Stimulated activated CD4-positive, alpha-beta T cell treated with anti-CD3 and anti-CD28 coated beads, TNF-alpha, amount 100 ng/mL, for 4 hours (primary cell): Measurements from ENCODE around the gene TNS4.

Source experiments
- DNase-seq, 3 experiments: peaks; one replicate each; pipeline ENCODE4 v3.0.0-alpha.2; 2020; ENCODE audit warnings: low read depth in 3 of 3

The TNS4 gene

DNA sequence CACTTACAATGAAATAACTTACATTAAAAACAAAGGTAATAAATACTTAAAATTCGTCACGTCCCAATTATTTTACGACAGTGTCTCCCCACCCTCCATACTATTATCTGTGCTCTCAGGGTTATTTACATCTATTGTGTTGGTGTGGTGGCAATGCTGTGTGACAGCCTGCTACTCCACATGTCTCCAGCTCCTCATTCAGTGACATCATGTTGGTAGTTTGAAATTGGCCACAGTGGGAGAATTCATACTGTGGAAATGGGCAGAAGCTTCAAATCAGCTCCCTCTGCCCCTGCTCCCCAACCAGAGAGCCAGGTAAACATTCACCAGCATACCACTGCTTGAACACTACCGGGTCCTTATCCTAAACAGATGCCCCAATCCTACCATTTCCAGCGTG, 6.3 kb downstream of the TNS4 start:
- DNase-seq = no peak

DNA sequence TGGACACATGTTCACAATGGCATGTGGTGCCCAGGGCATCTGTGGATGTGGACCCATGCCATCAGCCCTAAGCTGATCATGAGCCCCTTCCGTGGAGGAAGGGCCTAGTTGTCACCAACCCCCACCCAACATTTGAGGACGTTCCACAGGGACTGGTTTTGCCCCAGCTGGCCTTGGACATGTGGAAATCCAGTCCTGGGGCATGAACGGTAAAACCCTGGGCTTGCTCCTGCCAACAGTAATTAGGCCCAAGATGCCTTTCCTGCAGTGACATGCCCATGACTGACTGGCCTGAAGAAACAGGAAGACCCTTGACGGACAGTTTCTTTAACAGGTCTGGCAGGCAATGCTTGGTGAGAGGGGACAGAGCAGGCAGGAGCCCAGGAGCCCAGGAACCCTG, 7.7 kb downstream of the TNS4 start:
- no peak for DNase-seq

- no peak for DNase-seq
Observed at GRCh38 chr17:40491486-40491885, 9.9 kb downstream of the TNS4 start.

DNA sequence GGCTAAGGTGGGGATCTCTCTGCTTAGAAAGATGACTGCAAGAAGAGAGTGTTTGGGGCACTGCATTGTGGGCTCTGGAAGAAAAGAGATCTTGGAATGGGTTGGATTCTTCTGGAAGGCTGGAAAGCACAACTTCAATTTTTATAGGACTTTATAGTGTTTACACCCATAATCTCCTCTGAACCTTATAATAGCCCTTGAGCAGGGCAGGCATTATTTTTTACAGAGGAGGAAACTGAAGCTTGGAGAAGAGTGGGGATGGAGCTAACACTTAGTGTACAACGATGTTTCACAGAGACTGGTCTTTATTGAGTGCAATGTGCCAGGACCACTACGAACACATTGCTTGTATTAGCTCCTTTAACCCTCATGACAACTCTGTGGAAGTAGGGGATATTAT, 10.4 kb downstream of the TNS4 start:
- no peak for DNase-seq

DNA sequence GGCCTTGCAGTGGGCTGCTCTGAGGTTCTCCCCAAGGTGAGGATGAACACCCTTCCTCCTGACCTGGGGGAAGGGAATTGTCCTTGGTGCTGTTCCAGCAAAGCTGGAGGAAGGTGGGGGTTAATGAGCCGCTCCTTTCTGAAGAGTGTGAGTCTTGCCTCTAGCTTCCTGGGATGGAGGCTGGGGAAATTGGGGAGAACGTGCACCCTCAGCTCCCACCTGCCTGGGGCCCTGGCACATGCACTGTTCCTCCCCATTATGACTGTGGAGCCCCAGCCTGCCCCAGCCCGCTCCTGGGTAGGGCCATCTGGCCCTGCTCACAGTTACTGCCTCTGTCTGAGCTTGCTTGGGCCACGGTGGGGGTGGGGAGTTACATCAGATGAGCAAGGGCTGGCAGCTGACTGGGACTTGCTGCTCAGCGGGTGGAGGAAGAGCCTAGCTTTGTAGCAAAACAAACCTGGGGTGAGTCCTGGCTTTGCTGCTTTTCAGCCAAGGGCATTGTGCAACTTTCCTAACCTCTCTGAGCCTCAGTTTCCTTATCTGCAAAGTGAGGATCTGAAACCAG, 11.1 kb downstream of the TNS4 start:
- DNase-seq = no peak

DNA sequence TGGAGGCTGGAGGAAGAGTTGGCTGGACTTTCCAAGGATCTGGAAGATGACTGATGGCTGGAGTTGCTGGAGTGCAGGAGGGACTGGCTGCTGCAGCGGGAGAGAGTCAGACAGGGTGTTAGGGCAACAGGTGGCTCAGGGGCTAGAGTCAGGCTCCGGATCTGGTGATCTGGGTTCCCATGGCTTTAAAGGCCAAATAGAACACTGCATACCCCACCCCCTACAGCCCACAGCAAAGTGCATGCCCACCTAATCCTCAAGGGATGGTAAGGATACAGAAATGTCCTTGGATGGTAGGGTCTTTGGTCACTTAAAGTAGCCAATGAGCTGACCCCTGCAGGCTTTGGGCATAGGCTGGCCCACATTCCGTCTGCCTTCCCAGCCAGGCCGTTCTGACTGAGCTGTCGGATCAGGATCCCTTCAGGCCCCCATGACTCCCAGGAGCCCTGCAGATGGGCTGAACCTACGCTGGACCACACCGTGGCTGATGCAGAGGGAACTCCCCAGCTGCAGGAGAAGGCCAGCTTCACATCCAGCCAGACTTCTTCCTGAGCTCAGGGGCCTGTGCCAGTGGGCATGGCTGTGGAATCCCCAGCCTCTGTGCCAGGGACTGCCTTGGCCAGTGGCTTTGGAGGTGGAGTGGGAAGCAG, 13.9 kb downstream of the TNS4 start:
- DNase-seq = no peak

- no peak for DNase-seq
Observed at GRCh38 chr17:40486522-40487370, 14.7 kb downstream of the TNS4 start.

- DNase-seq = peak in 1 of 3 experiments; percentile 22
Observed at GRCh38 chr17:40485851-40486521, 15.4 kb downstream of the TNS4 start.

DNA sequence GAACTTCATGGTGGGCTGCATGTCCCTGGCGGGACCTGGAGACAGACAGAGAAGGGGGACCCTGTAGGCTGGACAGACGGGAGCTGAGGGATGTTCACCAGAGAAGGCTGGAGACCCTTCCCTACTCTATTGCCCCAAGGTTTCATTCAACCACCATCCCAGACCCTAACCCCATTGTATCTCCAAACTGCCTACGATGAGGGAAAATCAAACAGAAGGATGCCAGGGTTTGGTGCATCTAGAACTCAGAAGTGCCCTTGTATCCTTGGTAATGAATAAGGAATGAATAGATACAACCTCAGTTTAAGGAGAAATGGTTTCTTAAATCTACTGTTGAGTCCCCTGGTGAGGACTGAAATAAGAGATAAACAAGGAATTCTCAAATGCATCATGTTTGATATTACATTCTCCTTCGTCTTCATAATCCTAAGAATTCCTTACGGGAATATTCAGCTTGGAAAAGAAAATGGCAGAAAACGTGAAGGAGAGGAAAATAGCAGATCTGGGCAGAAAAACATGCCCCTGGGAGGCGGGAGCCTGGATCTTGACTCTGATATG, 16.4 kb downstream of the TNS4 start:
- no peak for DNase-seq

- DNase-seq = no peak
Observed at GRCh38 chr17:40484285-40484972, 17.0 kb downstream of the TNS4 start.

DNA sequence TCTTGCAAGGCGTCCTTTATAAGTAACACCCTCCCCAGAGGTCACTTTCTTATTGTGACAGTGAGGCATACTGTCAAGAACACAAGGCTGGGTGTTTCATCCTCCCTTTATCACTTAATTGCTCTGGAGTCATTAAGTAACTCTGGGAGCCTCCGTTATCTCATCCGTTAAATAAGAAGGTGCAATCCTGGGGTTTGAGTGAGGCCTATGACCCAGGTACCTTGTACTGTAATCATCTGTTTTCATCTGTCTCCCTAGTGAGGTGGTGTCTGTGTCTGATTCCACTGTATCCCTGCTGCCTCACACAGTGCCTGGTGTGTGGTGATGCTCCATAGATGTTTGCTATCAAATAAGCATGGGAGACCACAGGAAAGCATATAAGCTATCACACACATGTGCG, 17.7 kb downstream of the TNS4 start:
- DNase-seq = no peak

- DNase-seq = no peak
Observed at GRCh38 chr17:40482722-40483121, 18.7 kb downstream of the TNS4 start.

GRCh38 chr17:40481106-40481505, 20.3 kb downstream of the TNS4 start:
- DNase-seq = no peak

- peak; percentile 58 to 68 (median 64) for DNase-seq
Observed at GRCh38 chr17:40480501-40481003, 20.9 kb downstream of the TNS4 start.

DNA sequence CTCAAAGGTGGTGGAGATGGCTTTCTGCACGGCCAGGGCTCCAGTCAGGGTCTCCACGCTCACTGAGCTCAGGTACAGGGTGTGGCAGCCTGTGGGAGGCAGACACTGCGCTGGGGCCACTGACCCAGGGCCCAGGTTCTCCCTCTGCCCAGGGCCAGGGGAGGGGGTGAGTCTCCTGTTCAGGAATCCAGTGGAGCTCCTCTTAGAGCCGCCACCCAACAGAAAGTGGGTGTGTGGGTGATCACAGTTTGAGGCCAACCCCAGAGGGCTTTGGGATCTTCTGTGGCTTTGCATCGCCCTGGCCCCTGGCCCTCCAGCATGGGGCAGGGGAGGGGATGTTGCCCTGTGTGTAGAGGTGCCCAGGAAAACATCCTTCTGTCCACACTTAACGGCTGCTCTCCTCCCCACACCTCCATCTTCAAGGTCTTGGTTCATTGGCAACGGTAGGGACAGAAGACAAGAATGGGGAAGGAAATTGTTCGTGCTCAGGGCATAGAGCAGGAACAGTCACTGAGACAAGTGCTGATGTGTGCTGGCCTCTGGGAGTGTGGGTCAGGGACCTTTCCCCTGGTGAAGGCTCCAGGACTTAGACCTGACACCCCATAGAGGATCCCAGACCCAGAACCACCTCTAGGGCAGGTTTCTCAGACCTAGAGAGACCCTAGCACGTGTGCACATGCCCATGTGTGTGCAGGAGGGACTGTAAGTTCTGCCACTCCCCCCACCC, 21.5 kb downstream of the TNS4 start:
- DNase-seq = no peak

- DNase-seq = no peak
Observed at GRCh38 chr17:40478486-40478885, 22.9 kb downstream of the TNS4 start.

DNA sequence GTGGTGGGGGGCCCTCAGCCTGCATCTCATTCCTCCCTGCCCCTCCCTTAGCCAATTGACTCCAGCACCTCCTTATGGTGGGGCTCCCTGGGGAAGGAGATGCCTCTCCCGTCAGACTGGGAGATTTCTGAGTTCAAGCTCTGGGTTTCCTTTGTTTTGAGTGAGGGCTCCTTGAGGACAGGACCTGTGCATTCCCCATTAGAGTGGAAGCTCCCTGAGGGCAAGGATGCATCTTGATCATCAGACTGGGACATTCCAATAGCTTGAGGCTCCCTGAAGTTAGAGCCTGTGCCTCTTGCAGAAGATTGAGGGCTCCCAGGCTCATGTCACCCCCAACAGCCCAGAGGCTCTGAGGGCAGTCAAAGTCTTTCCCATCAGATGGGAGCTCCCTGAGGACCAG, 23.6 kb downstream of the TNS4 start:
- DNase-seq = no peak

DNA sequence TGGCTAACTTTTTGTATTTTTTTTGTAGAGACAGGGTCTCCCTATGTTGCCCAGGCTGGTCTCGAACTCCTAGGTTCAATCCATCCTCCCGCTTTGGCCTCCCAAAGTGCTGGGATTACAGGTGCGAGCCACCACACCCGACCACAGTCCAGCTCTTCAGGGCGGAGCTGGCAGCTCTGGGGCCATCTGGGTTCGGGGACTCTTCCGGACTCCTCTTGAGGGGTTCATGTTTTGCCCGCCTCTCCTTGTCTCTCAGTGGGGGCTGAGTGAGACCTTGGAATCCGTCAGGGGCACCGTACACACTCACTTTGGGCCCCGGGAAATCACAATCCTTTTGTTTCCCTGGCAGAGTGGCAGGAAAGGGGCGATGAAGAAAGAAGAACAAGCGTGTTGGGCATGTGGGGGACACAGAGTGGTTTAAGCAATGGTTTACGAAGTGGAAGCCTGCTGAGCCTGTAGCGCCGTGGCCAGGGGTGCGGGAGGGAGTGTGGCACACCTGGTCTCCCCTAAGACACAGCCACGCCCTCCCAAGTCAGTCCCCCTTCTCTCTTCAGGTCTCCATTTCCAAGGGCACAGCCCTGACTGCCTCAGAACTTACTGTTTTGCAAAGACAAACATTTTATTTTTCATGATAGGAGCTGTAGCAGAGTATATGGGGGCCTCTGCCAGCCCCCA, 26.1 kb downstream of the TNS4 start:
- DNase-seq = no peak

- no peak for DNase-seq
Observed at GRCh38 chr17:40474419-40475002, 26.9 kb downstream of the TNS4 start.
